ENCODE results near the gene DLEU7.

The DLEU7 gene

GRCh38 chr13:50812242-50812641, 31.2 kb downstream of the DLEU7 start:
- DNase-seq (ENCODE audit: low read depth): no peak
- TF ChIP-seq CTCF (IDR thresholded peaks at IDR 0.05; ENCODE audit: insufficient read depth, low read depth, low read length, missing control alignments): no peak
- no peak overlapping the region for H3K4me3 ChIP-seq (ENCODE audit: low read depth, low read length)

DNA sequence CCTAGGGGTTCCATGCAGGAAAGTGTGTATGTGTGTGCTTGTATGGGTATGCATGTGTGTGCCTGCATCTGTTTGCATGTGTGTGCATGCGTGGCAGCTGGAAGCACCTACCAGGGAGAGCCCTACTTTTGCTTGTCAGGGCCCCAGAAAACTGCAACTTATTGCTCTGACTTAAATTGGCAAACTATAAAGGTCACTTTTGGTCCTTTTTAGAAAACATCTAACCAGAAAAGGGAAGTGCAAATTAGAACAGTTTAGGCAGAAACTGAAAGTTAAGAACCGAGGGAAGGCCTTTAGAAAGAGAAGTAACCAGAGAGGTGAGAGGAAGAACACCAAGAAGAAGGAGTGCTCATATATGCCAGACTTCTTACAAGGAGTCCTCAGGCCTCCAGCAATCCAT, 32.5 kb downstream of the DLEU7 start:
- no peak overlapping the region for H3K4me3 ChIP-seq (ENCODE audit: low read depth, low read length)
- peak; percentile 78 for DNase-seq (ENCODE audit: low read depth)
- TF ChIP-seq CTCF (IDR thresholded peaks at IDR 0.05; ENCODE audit: insufficient read depth, low read depth, low read length, missing control alignments): no peak

DNA sequence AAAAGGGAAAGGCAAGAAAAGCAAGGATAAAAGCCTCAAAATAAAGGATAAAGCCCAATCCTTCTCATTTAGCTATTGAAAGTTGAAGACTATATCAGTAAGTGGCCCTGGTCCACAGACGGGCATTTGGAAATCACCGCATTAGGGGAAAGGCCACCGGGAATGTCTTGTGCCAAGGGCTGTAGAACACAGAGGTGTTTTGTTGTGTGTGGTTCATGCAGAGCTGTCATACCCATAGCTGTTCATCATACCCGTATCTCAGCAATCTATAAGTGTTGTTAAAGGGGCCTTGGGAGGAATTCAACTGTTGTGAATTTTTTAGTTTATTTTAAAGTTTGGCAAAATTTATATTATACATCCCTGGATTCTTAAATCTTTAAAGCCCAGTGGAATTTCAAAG, 33.0 kb downstream of the DLEU7 start:
- no peak for TF ChIP-seq CTCF (IDR thresholded peaks at IDR 0.05; ENCODE audit: insufficient read depth, low read depth, low read length, missing control alignments)
- H3K4me3 ChIP-seq (ENCODE audit: low read depth, low read length): no peak overlapping the region
- no peak for DNase-seq (ENCODE audit: low read depth)

DNA sequence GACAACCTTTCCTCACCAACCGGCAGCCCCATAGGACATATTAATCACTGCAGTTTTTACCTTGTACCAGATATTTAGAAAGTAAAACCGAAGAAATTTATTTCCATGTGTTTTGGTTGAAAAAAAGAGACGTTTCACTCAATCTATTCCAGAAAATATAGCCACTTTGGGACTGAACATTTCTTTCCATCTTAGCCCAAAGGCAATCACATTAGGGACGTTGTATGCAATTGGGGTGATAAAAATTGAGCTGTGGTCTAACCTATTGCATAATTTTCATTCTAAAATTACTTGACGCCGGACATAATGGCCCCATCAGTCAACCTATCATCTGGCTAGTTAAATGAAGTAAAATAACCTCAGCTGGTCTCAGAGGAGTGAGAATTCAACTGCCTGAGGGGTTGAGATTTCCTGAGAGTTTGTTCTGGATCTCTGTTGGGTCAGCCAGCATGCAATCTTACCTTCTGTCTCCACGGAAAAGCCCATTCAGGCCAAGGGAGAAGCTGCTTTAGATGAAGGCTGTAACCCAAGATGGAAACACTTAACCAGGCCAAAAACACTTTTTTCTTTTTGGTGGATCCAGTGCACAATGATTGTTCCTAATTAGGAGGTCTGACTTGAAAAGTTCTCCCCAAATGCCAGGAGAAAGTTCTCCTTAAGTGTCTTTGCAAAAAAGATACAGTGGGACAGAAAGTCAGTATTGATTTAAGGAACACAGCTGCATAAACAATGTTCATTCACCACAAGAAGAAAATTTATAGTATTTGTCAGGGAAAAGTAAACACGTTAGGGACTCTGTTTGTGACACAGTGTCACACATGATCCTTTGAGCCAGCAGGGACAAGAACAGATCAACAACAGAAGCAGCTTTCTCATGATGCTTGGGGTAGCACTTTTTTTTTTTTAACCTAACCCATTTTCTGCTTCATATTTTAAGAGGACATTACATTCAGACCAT, 34.1 kb downstream of the DLEU7 start:
- TF ChIP-seq CTCF (IDR thresholded peaks at IDR 0.05; ENCODE audit: insufficient read depth, low read depth, low read length, missing control alignments): no peak
- no peak overlapping the region for H3K4me3 ChIP-seq (ENCODE audit: low read depth, low read length)
- no peak for DNase-seq (ENCODE audit: low read depth)

DNA sequence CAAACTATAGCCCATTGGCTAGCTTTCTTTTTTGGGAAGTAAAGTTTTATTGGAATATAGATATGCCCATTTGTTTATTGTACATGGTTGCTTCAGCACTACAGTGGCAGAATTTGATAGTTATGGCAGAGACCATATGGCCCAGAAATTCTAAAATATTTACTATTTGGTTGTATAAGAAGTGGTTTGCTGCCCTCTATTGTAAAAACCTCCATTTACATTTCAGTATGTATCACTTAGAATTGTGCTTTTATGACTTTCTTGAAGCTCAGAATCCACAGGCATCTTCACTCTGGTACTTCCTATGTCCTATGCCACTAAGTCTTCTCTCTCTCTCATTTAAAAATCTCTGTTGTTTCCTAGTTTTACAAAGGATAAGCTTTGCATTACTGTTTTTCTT, 37.7 kb downstream of the DLEU7 start:
- no peak for DNase-seq (ENCODE audit: low read depth)
- TF ChIP-seq CTCF (IDR thresholded peaks at IDR 0.05; ENCODE audit: insufficient read depth, low read depth, low read length, missing control alignments): no peak
- no peak overlapping the region for H3K4me3 ChIP-seq (ENCODE audit: low read depth, low read length)

DNA sequence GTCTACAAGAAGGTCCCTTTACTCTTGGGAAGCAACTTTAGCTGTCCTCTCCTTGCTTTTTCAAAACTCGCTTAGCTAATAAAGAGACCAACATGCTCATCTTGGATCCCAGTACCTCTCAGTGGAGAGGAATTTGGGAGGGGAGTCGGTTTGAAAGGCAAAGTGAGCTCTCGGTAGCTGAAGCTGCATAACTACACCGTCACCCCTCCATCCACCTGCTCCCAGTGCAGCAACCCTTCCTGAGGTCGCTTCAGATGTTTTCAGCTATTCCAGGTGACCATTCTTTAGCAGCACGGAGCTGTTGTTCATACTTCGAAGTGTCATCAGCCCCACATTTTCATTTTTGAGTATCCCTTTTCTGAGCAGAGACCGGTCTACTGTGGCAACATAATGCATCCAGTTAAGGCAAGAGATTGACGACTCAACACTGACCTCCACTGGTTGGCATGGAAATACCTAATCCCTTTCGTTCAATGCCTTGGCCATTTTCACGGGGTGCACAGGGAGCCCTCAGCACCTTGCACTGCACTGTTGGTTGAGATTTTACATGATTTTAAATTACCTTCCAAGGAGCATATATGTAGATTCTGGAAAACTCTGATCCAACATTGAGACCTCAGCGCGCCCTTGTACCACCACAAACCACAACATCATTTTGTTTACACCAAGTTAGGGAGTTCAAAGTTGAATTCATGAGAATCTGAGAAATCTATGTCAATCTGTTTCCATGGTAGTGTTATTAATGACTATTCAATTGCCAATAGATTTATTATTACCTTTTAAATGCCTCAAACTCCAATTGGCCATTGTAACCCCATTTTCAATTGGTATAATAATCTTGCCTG, 42.2 kb downstream of the DLEU7 start:
- H3K4me3 ChIP-seq (ENCODE audit: low read depth, low read length): no peak overlapping the region
- peak; percentile 81 for TF ChIP-seq CTCF (IDR thresholded peaks at IDR 0.05; ENCODE audit: insufficient read depth, low read depth, low read length, missing control alignments)
- peak; percentile 86 for DNase-seq (ENCODE audit: low read depth)

All from GM12865 (cell line).